HepG2 (cell line): ENCODE measurements around the gene CADM1. TPM values are rescaled to one million over a fixed set of nuclear protein-coding genes. Genes with fewer than 3 reads are reported as not detected.
A peak's percentile ranks its signal among the peaks of the same experiment; 100 is the strongest.

Experiments used
- AKNA ChIP-seq: sonication (generic); formaldehyde crosslinking; IDR thresholded peaks from 2 replicates; pipeline ENCODE4 v1.4.0; 2020; ENCODE audit warnings: missing genetic modification reagents, borderline replicate concordance
- CTCF ChIP-seq: sonication (generic); formaldehyde crosslinking; IDR thresholded peaks from 2 replicates; pipeline ENCODE4 v1.5.0; 2020; ENCODE audit warnings: mild to moderate bottlenecking, missing genetic modification reagents, moderate library complexity
- PATZ1 ChIP-seq: sonication (generic); formaldehyde crosslinking; IDR thresholded peaks from 2 replicates; pipeline ENCODE4 v1.4.0; 2020; ENCODE audit warnings: missing genetic modification reagents
- RBM22 ChIP-seq: fragments of 200-400 bp; formaldehyde crosslinking; optimal IDR thresholded peaks from 2 replicates; pipeline ENCODE3; 2017; ENCODE audit warnings: mild to moderate bottlenecking, low read length, moderate library complexity
- SALL1 ChIP-seq: sonication (generic); formaldehyde crosslinking; IDR thresholded peaks from 2 replicates; pipeline ENCODE4 v1.8.0; 2022; ENCODE audit warnings: mild to moderate bottlenecking, missing genetic modification reagents
- SMARCE1 ChIP-seq: fragments of 450-650 bp; IDR thresholded peaks from 2 replicates; pipeline ENCODE4 v1.6.1; 2017; ENCODE audit warnings: borderline replicate concordance
- SSRP1 ChIP-seq: IDR thresholded peaks from 2 replicates; pipeline ENCODE4 v1.6.1; 2016; ENCODE audit warnings: control low read depth
- STAG1 ChIP-seq: sonication (generic); formaldehyde crosslinking; IDR thresholded peaks from 2 replicates; pipeline ENCODE4 v1.4.0; 2020; ENCODE audit warnings: missing genetic modification reagents
- TSC22D2 ChIP-seq: sonication (generic); formaldehyde crosslinking; IDR thresholded peaks from 2 replicates; pipeline ENCODE4 v1.5.1; 2020; ENCODE audit warnings: missing genetic modification reagents, mild to moderate bottlenecking, borderline replicate concordance
- ZMYM2 ChIP-seq: sonication (generic); formaldehyde crosslinking; IDR thresholded peaks from 2 replicates; pipeline ENCODE4 v1.8.0; 2022; ENCODE audit warnings: mild to moderate bottlenecking, missing genetic modification reagents
- ZNF710 ChIP-seq: sonication (generic); formaldehyde crosslinking; IDR thresholded peaks from 2 replicates; pipeline ENCODE4 v1.5.0; 2020; ENCODE audit warnings: mild to moderate bottlenecking, missing genetic modification reagents, borderline replicate concordance
- ZNF749 ChIP-seq: sonication (generic); formaldehyde crosslinking; IDR thresholded peaks from 2 replicates; pipeline ENCODE4 v1.8.0; 2022; ENCODE audit warnings: mild to moderate bottlenecking, missing genetic modification reagents, moderate library complexity, borderline replicate concordance
- polyA plus RNA-seq, 8 experiments: library from polyadenylated mRNA; depleted of rRNA in 3 of 8; stranded (reverse) in 7 of 8; unstranded in 1 of 8; fragments of >200 nt; fragmentation: Illumina TruSeq in 4 of 8; extraction: Trizol in 4 of 8; gene quantifications; 2 replicates each; pipeline versions ENCODE4 v1.2.1 to v1.2.3, GENCODE V29; 2011 to 2016; ENCODE audit warnings: low read depth in 4 of 8, missing spikeins in 1 of 8, mixed read lengths in 1 of 8; ENCODE audit not compliant: insufficient read depth in 1 of 8
- total RNA-seq, 5 experiments: library from RNA; depleted of rRNA; stranded (reverse); fragments of >200 nt; fragmentation: Illumina TruSeq; extraction: Trizol; gene quantifications; 2 replicates each; pipeline ENCODE4 v1.2.3, GENCODE V29; 2016; ENCODE audit warnings: low read depth in 1 of 5
- TF ChIP-seq, protein P1 (sequence below): fragments of 450-650 bp; IDR thresholded peaks from 2 replicates; pipeline ENCODE4 v1.6.1; 2017
- TF ChIP-seq, protein P2 (sequence below): sonication (generic); formaldehyde crosslinking; IDR thresholded peaks from 2 replicates; pipeline ENCODE4 v1.4.0; 2020; ENCODE audit warnings: missing genetic modification reagents

CADM1 gene
- total and polyA plus RNA-seq, 2 of the 13 experiments (the other 11 are each of a cell fraction or from before 2014, with no cell fraction given), result 71.3 to 122 TPM

DNA sequence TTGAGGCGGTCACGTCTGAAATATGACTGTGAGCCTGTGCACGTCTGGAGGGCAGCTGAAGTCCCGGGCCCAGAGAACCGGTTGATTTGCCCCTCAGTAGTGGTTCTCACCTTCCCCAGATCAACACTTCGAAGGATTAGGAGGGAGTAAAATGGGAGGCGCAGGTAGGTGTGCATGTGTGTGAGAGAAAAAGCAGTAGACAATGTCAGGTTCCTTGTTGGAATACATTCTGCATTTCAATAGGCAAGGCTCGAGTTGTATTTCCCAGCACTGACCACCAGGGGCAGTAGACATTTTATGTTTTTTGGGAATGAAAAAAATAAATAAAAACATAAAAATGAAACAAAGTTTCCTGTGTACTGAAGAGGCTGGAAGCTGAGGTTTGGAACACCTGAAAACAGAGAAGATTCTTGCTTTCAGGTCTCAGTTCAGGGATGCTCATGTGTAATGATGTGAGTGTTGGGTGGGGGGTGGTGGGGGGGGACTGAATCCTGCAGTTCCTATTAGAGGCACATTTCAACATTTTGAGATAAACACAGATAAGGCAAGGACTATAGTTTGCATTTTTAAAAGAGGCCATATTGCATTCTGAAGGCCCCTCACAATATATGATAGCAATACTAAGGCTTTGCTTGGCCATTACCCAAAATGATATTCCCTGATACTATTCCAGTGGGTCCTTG lies 333.9 kb downstream of the CADM1 start (continued):
- no peak for TF ChIP-seq PATZ1 (CRISPR knock-in tag)
- no peak for TF ChIP-seq ZMYM2
- TF ChIP-seq AKNA, result no peak
- no peak for TF ChIP-seq ZNF710
- peak; percentile 55 for TF ChIP-seq RBM22
- TF ChIP-seq CTCF (CRISPR knock-in tag), result peak; percentile 52
- no peak for TF ChIP-seq SALL1 (CRISPR knock-in tag)
- TF ChIP-seq, protein P1, sequence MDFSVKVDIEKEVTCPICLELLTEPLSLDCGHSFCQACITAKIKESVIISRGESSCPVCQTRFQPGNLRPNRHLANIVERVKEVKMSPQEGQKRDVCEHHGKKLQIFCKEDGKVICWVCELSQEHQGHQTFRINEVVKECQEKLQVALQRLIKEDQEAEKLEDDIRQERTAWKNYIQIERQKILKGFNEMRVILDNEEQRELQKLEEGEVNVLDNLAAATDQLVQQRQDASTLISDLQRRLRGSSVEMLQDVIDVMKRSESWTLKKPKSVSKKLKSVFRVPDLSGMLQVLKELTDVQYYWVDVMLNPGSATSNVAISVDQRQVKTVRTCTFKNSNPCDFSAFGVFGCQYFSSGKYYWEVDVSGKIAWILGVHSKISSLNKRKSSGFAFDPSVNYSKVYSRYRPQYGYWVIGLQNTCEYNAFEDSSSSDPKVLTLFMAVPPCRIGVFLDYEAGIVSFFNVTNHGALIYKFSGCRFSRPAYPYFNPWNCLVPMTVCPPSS, result no peak
- TF ChIP-seq SMARCE1, result no peak
- TF ChIP-seq, protein P2, sequence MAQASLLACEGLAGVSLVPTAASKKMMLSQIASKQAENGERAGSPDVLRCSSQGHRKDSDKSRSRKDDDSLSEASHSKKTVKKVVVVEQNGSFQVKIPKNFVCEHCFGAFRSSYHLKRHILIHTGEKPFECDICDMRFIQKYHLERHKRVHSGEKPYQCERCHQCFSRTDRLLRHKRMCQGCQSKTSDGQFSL, result 0 out of 2 replicates have a peak, but pooled peaks have one; percentile 34
- no peak for TF ChIP-seq TSC22D2 (CRISPR knock-in tag)
- TF ChIP-seq ZNF749 (CRISPR knock-in tag), result no peak
- TF ChIP-seq SSRP1 (CRISPR knock-in tag), result no peak
- TF ChIP-seq STAG1 (CRISPR knock-in tag), result peak; percentile 52
